Measurements from ENCODE around the gene POFUT1. TPM values are rescaled to one million over a fixed set of nuclear protein-coding genes. Genes with fewer than 3 reads are reported as not detected.
A peak's percentile ranks its signal among the peaks of the same experiment; 100 is the strongest.

POFUT1 gene
- total and polyA plus RNA-seq, 9 of the 15 experiments (the other 6 are each of a cell fraction or from before 2014, with no cell fraction given), result 3.5 to 44.7 (median 23.5) TPM

- TF ChIP-seq CEBPG (CRISPR knock-in tag; IDR thresholded peaks at IDR 0.05) (no peak), CEBPG (tag; conservative IDR thresholded peaks at IDR 0.05 in 1 of 2, IDR thresholded peaks at IDR 0.05 in 1 of 2) (peak; percentile 34 to 67; a peak in 3 of 4 replicates), ZFP30 (CRISPR knock-in tag; IDR thresholded peaks at IDR 0.05; ENCODE audit: borderline replicate concordance) (no peak), ZNF449 (CRISPR knock-in tag; IDR thresholded peaks at IDR 0.05) (no peak), ZNF311 (CRISPR knock-in tag; IDR thresholded peaks at IDR 0.05) (no peak), KLF6 (CRISPR knock-in tag; IDR thresholded peaks at IDR 0.05; ENCODE audit: borderline replicate concordance) (no peak), ATF7 (IDR thresholded peaks at IDR 0.05) (0 out of 2 replicates have a peak, but pooled peaks have one; percentile 25), CXXC5 (CRISPR knock-in tag; IDR thresholded peaks at IDR 0.05) (peak; percentile 37; the same call in 1 of the 2 replicates), TAF1 (IDR thresholded peaks at IDR 0.05; ENCODE audit: control insufficient read depth, extremely low read depth, insufficient read depth, low read length, severe bottlenecking) (no peak), ZNF699 (CRISPR knock-in tag; IDR thresholded peaks at IDR 0.05; ENCODE audit: insufficient replicate concordance) (no peak)
Measured at GRCh38 chr20:32205110-32205842, 2.4 kb upstream of the POFUT1 start (continued).

Measured in K562 (cell line).